ENCODE results near the gene QRFPR.

DNA sequence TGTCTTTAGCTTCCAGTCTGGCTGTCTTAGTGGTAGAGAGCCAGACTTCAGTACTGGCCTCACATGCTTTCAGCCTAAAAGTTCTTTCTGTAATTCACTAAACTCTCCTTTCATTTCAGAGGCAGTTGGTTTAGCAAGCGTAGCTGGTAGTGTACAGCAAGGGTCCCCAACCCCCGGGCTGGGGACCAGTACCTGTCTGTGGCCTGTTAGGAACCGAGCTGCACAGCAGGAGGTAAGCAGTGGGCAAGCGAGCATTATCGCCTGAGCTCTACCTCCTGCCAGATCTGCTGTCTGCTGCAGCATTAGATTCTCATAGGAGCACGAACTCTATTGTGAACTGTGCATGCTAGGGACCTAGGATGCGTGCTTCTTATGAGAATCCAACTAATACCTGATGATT is 72.0 kb downstream of the QRFPR start:
- TF ChIP-seq CTCF (IDR thresholded peaks at IDR 0.05) (no peak), POLR2A (IDR thresholded peaks at IDR 0.05) (no peak)

All from uterus (tissue), 2 donors.